GM21515 (cell line): ENCODE data around the gene NT5C1B.
"Not testable (repeated sequence)": the region's sequence is repeated elsewhere in the genome, so short reads cannot be mapped to it uniquely, and the experiment has no call there.

Source experiments
- ATAC-seq: cut with Tn5 transposase; IDR thresholded peaks from one replicate; pipeline ENCODE4 v1.9.1; 2021; ENCODE audit not compliant: unreplicated experiment

The NT5C1B gene

GRCh38 chr2:18589354-18589753 lies at the start of gene NT5C1B:
NT5C1B (minus strand) TSS chr2:18589569; CDS start chr2:18589468, 101 bp downstream.
- no peak for ATAC-seq

GRCh38 chr2:18637196-18637595 lies 47.8 kb upstream of the NT5C1B start:
- no peak for ATAC-seq

- ATAC-seq = not testable (repeated sequence)
Observed at GRCh38 chr2:18632699-18633098, 43.3 kb upstream of the NT5C1B start.

- no peak for ATAC-seq
Observed at GRCh38 chr2:18630941-18631340, 41.6 kb upstream of the NT5C1B start.

- no peak for ATAC-seq
Observed at GRCh38 chr2:18630541-18630940, 41.2 kb upstream of the NT5C1B start.

- no peak for ATAC-seq
Observed at GRCh38 chr2:18630101-18630500, 40.7 kb upstream of the NT5C1B start.

GRCh38 chr2:18626958-18627650 lies 37.7 kb upstream of the NT5C1B start:
- no peak for ATAC-seq

GRCh38 chr2:18626256-18626668 lies 36.9 kb upstream of the NT5C1B start:
- ATAC-seq = no peak

- ATAC-seq = no peak
Observed at GRCh38 chr2:18625563-18625962, 36.2 kb upstream of the NT5C1B start.

- no peak for ATAC-seq
Observed at GRCh38 chr2:18623782-18624181, 34.4 kb upstream of the NT5C1B start.

GRCh38 chr2:18620867-18621632 lies 31.7 kb upstream of the NT5C1B start:
- ATAC-seq = no peak

- ATAC-seq = no peak
Observed at GRCh38 chr2:18619091-18619490, 29.7 kb upstream of the NT5C1B start.

GRCh38 chr2:18614041-18614440 lies 24.7 kb upstream of the NT5C1B start:
- ATAC-seq = no peak

- no peak for ATAC-seq
Observed at GRCh38 chr2:18612133-18612532, 22.8 kb upstream of the NT5C1B start.

GRCh38 chr2:18611604-18612003 lies 22.2 kb upstream of the NT5C1B start:
- no peak for ATAC-seq

GRCh38 chr2:18611184-18611583 lies 21.8 kb upstream of the NT5C1B start:
- ATAC-seq = no peak

GRCh38 chr2:18610651-18611050 lies 21.3 kb upstream of the NT5C1B start:
- no peak for ATAC-seq

- no peak for ATAC-seq
Observed at GRCh38 chr2:18610090-18610489, 20.7 kb upstream of the NT5C1B start.

- no peak for ATAC-seq
Observed at GRCh38 chr2:18605115-18605514, 15.7 kb upstream of the NT5C1B start.

- ATAC-seq = no peak
Observed at GRCh38 chr2:18604531-18604885, 15.1 kb upstream of the NT5C1B start.

GRCh38 chr2:18603854-18604530 lies 14.6 kb upstream of the NT5C1B start:
- ATAC-seq = no peak

GRCh38 chr2:18602298-18602697 lies 12.9 kb upstream of the NT5C1B start:
- ATAC-seq = no peak
